Ecto neural progenitor cell (in vitro differentiated cells): ENCODE measurements around the gene TCP11L1.
"Not testable (repeated sequence)": the region's sequence is repeated elsewhere in the genome, so short reads cannot be mapped to it uniquely, and the experiment has no call there.

Experiments
- DNase-seq: peaks from one replicate; pipeline ENCODE4 v3.0.0-alpha.2; 2018; ENCODE audit warnings: low spot score

Gene TCP11L1

GRCh38 chr11:33065445-33066178 lies 26.2 kb downstream of the TCP11L1 start:
- peak; percentile 81 for DNase-seq

- DNase-seq, result no peak
Observed at GRCh38 chr11:33067294-33067693, 27.9 kb downstream of the TCP11L1 start.

GRCh38 chr11:33068611-33069340 lies 29.4 kb downstream of the TCP11L1 start:
- DNase-seq, result no peak

- no peak for DNase-seq
Observed at GRCh38 chr11:33072465-33072864, 33.1 kb downstream of the TCP11L1 start.

- DNase-seq, result no peak
Observed at GRCh38 chr11:33083918-33084317, 44.5 kb downstream of the TCP11L1 start.

GRCh38 chr11:33086017-33086416 lies 46.6 kb downstream of the TCP11L1 start:
- DNase-seq, result no peak

- no peak for DNase-seq
Observed at GRCh38 chr11:33089776-33090175, 50.4 kb downstream of the TCP11L1 start.

GRCh38 chr11:33094157-33094556 lies 54.8 kb downstream of the TCP11L1 start:
- no peak for DNase-seq

GRCh38 chr11:33103836-33104235 lies 64.5 kb downstream of the TCP11L1 start:
- no peak for DNase-seq

- no peak for DNase-seq
Observed at GRCh38 chr11:33109294-33109895, 70.0 kb downstream of the TCP11L1 start.

- no peak for DNase-seq
Observed at GRCh38 chr11:33110083-33110482, 70.7 kb downstream of the TCP11L1 start.

- DNase-seq, result no peak
Observed at GRCh38 chr11:33116535-33116934, 77.2 kb downstream of the TCP11L1 start.

GRCh38 chr11:33122696-33123095 lies 83.3 kb downstream of the TCP11L1 start:
- not testable (repeated sequence) for DNase-seq
